Ovary (tissue), 9 donors: ENCODE results near the gene PGAM1. TPM values are rescaled to one million over a fixed set of nuclear protein-coding genes. Genes with fewer than 3 reads are reported as not detected.

Experiments used
- DNase-seq, 5 donors: peaks; one replicate each; pipeline ENCODE4 v3.0.0-alpha.2; 2019 to 2020
- H3K27ac ChIP-seq, 2 donors: fragments of 200-600 bp; one replicate each; pipeline versions ENCODE4 v1.5.1 to v1.8.0; 2019 to 2022
- H3K27me3 ChIP-seq: fragments of 200-600 bp; one replicate; pipeline ENCODE4 v1.8.0; 2022
- H3K36me3 ChIP-seq: fragments of 200-600 bp; sonication (generic); one replicate; pipeline ENCODE4 v1.5.1; 2019
- H3K4me1 ChIP-seq: one replicate; pipeline ENCODE4 v1.8.1; 2013; ENCODE audit warnings: mild to moderate bottlenecking, moderate library complexity; ENCODE audit not compliant: insufficient read depth
- H3K4me3 ChIP-seq: fragments of 200-600 bp; sonication (generic); one replicate; pipeline ENCODE4 v1.5.1; 2017
- H3K9me3 ChIP-seq, 2 donors: fragments of 200-600 bp in 1 of 2; sonication (generic) in 1 of 2; one replicate each; pipeline versions ENCODE4 v1.5.1 to v1.8.1; 2013 to 2019; ENCODE audit warnings: mild to moderate bottlenecking in 1 of 2, moderate library complexity in 1 of 2
- EP300 ChIP-seq: sonication (generic); formaldehyde crosslinking; IDR thresholded peaks from one replicate; pipeline ENCODE4 v1.6.1; 2017; ENCODE audit warnings: antibody characterized with exemption
- POLR2A ChIP-seq: fragments of 450-650 bp; IDR thresholded peaks from one replicate; pipeline ENCODE4 v1.6.1; 2017; ENCODE audit warnings: antibody characterized with exemption, mild to moderate bottlenecking, moderate library complexity
- WGBS, 3 donors: extraction: QIAGEN DNeasy Blood & Tissue Kit in 1 of 3; methylation state at CpG; one replicate each; pipeline versions ENCODE4 v1.1.5 to v1.1.7; 2013 to 2017; 5-methylcytosine and 5-hydroxymethylcytosine counted together
- intact Hi-C, 4 donors: fragments of 100-400 bp; cut with DNase I; formaldehyde crosslinking; loops; one replicate each; pipeline versions ENCODE4 v1.11.0 to v1.15.1; 2022 to 2023
- polyA plus RNA-seq, 2 donors: library from polyadenylated mRNA; stranded (reverse); fragments of 200-250 nt in 1 of 2; fragments of 350-450 nt in 1 of 2; fragmentation: Illumina TruSeq in 1 of 2; extraction: RNeasy Lipid Tissue Mini Kit (QIAGEN cat#74804) in 1 of 2; gene quantifications; one replicate each; pipeline ENCODE4 v1.2.3, GENCODE V29; 2013 to 2014
- total RNA-seq, 7 donors: library from RNA; depleted of rRNA in 2 of 7; stranded (reverse); fragments of >200 nt in 2 of 7; fragmentation: NEBNext Ultra II Directional in 3 of 7; extraction: Animal tissue kit (Norgen Biotek cat#: 25700) in 3 of 7; gene quantifications; one replicate each; pipeline versions ENCODE4 v1.1.0 to v1.2.4, GENCODE V29; 2016 to 2023
- TF ChIP-seq, protein P1 (sequence below), 3 donors: fragments of 450-650 bp in 2 of 3; fragments of 200-600 bp in 1 of 3; IDR thresholded peaks; one replicate each; pipeline versions ENCODE4 v1.5.1 to v1.8.0; 2016 to 2022; ENCODE audit warnings: antibody characterized with exemption in 3 of 3, mild to moderate bottlenecking in 1 of 3
- donor health status: DM: no; HTN: no; CAD: no; lungs with moderate emphysema.
- donor health status: DM: no; HTN: no; CAD: no.
- donor health status: Bipolar disorder and iron deficiency.
- donor health status: DM: yes; HTN: yes; CAD: no.
- donor health status: DM: no; HTN: no; CAD: no.
- donor health status: DM: yes; HTN: yes; CAD: no.

Gene PGAM1
- total and polyA plus RNA-seq, 9 donors, result 98.7 to 255 (median 163) TPM

DNA sequence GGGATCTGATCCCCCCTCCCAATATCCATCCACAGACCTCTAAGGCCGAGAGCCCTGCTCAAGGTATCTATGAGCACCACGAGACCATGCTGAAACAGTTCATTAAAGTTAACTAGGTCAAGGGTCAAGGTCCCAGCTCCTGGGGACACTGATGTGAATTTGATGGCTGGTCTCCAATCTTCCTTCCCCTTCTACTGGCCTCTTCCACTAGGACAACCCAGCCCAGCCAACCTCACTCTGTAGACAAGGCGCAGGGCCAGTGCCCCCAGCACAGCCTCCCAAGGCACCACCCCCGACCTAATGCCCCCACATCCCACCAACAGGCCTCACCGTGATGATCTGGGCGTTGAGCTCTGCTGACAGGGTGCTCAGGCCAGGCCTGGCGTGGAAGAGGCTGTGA is 40.4 kb upstream of the PGAM1 start:
- no peaks in the 10 kb centered on the region for H3K9me3 ChIP-seq
- H3K4me3 ChIP-seq, result no peak overlapping the region
- H3K4me1 ChIP-seq, result no peaks in the 10 kb centered on the region
- no peak for DNase-seq
- no peaks in the 10 kb centered on the region for H3K27me3 ChIP-seq
- intact Hi-C loops, result no loop called here
- no peaks in the 10 kb centered on the region for H3K36me3 ChIP-seq
- H3K27ac ChIP-seq, result no peak overlapping the region
- WGBS, 3 donors, result 77 to 82% (median 79%) methylated on average over 7 of the region's 7 CpGs
- TF ChIP-seq EP300, result no peak
- TF ChIP-seq, protein P1, sequence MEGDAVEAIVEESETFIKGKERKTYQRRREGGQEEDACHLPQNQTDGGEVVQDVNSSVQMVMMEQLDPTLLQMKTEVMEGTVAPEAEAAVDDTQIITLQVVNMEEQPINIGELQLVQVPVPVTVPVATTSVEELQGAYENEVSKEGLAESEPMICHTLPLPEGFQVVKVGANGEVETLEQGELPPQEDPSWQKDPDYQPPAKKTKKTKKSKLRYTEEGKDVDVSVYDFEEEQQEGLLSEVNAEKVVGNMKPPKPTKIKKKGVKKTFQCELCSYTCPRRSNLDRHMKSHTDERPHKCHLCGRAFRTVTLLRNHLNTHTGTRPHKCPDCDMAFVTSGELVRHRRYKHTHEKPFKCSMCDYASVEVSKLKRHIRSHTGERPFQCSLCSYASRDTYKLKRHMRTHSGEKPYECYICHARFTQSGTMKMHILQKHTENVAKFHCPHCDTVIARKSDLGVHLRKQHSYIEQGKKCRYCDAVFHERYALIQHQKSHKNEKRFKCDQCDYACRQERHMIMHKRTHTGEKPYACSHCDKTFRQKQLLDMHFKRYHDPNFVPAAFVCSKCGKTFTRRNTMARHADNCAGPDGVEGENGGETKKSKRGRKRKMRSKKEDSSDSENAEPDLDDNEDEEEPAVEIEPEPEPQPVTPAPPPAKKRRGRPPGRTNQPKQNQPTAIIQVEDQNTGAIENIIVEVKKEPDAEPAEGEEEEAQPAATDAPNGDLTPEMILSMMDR (IDR thresholded peaks at IDR 0.05), result no peak

DNA sequence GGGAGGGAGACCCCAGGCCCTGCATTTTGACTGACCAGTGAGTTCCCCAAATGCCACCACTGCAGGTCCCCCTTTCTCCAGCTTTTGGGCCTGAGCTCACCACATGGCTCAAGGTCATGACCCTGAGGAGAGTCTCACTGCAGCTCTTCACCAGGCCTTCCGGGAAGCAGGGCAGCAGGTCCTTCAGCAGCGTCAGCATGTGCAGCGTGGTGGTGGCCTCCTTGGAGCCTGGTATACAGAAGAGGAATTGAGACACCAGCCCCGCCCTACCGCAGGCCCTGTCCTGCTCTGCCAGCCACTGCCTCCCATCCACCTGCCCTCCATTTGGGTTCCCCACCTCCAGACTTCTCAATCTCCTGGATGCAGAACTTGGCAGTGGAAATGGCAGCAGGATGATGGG is 37.8 kb upstream of the PGAM1 start:
- Histone ChIP-seq H3K9me3 (no peaks in the 10 kb centered on the region), H3K4me1 (no peaks in the 10 kb centered on the region), H3K27me3 (no peaks in the 10 kb centered on the region), H3K27ac (no peak overlapping the region), H3K4me3 (no peak overlapping the region), H3K36me3 (no peaks in the 10 kb centered on the region)
- intact Hi-C loops, result no loop called here
- WGBS, 3 donors, result 92 to 94% (median 92%) methylated on average over 5 of the region's 5 CpGs
- no peak for TF ChIP-seq EP300
- TF ChIP-seq, protein P1 (IDR thresholded peaks at IDR 0.05), result no peak
- no peak for TF ChIP-seq POLR2A
- DNase-seq, result no peak

DNA sequence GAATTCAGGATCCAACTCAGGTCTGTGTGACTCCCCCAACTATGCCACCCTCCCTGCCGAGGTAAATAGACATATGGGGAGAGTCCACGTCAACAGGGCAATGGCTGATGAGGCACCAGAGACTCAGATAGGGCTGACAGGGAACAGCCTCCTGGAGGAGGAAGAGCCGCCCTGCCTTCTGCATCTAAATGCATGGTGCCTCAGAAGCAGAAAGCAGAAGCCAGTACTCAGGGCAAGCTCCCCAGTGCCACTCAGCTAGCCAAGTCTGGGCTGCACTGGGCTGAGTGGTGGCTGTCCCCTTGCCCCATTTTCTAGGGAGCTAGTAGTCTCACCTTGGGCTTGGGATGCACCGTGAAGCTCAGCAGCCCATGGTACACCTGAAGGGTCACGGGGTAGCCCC is 35.9 kb upstream of the PGAM1 start:
- intact Hi-C loops, result no loop called here
- TF ChIP-seq EP300 (no peak), POLR2A (no peak)
- TF ChIP-seq, protein P1 (IDR thresholded peaks at IDR 0.05), result no peak
- WGBS, 3 donors, result 94 to 97% (median 97%) methylated on average over 5 of the region's 5 CpGs

DNA sequence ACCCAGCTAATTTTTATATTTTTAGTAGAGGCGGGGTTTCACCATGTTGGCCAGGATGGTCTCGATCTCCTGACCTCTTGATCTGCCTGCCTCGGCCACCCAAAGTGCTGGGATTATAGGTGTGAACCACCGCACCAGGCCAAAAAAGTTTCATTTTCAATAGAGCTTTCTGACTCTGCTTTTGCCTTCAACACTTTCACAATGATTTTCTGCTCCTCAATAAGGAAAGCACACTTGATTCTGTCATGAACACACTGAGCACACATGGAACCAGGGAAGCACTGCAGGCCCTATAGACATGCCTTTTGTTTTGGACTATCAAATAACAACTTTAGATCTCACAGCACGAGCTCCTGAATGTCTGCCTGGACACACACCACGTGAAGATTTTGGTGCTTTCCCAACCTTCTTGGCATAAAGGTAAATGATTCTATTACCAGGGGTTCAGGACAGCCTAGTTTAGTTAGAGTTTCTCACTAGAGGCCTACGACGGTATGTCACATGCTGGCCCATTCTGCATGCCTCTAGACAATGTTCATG is 32.9 kb upstream of the PGAM1 start:
- Histone ChIP-seq H3K4me1 (no peaks in the 10 kb centered on the region), H3K4me3 (no peak overlapping the region), H3K36me3 (no peaks in the 10 kb centered on the region), H3K27me3 (no peaks in the 10 kb centered on the region), H3K27ac (no peak overlapping the region), H3K9me3 (no peaks in the 10 kb centered on the region)
- WGBS, 3 donors, result 91% methylated on average over 8 of the region's 8 CpGs
- no peak for TF ChIP-seq EP300
- TF ChIP-seq, protein P1 (IDR thresholded peaks at IDR 0.05), result no peak
- no peak for TF ChIP-seq POLR2A
- DNase-seq, result no peak
- intact Hi-C loops, result no loop called here

More for the DNA sequence above, 35.9 kb upstream of the PGAM1 start:
- H3K27me3 ChIP-seq, result no peaks in the 10 kb centered on the region
- H3K36me3 ChIP-seq, result no peaks in the 10 kb centered on the region
- no peaks in the 10 kb centered on the region for H3K9me3 ChIP-seq
- no peak overlapping the region for H3K27ac ChIP-seq
- no peaks in the 10 kb centered on the region for H3K4me1 ChIP-seq
- DNase-seq, result no peak
- H3K4me3 ChIP-seq, result no peak overlapping the region
